Upper lobe of right lung (tissue), 1 donor: Measurements from ENCODE around the gene OBP2A. TPM values are rescaled to one million over a fixed set of nuclear protein-coding genes. Genes with fewer than 3 reads are reported as not detected.
"Not testable (repeated sequence)": the region's sequence is repeated elsewhere in the genome, so short reads cannot be mapped to it uniquely, and the experiment has no call there.

Experiments used
- ATAC-seq: fragments of 200-7000 bp; cut with Tn5 transposase; one replicate; pipeline ENCODE4 v1.9.1; 2020; ENCODE audit warnings: mild to moderate bottlenecking, moderate library complexity
- DNase-seq: peaks from one replicate; pipeline ENCODE4 v3.0.0-alpha.2; 2020
- H3K27ac ChIP-seq: fragments of 200-600 bp; one replicate; pipeline ENCODE4 v1.8.0; 2022
- H3K27me3 ChIP-seq: fragments of 200-600 bp; one replicate; pipeline ENCODE4 v1.8.0; 2022; ENCODE audit warnings: mild to moderate bottlenecking
- H3K36me3 ChIP-seq: fragments of 200-600 bp; one replicate; pipeline ENCODE4 v1.8.0; 2022
- H3K4me1 ChIP-seq: fragments of 200-600 bp; one replicate; pipeline ENCODE4 v1.8.0; 2022
- H3K4me3 ChIP-seq: fragments of 200-600 bp; one replicate; pipeline ENCODE4 v1.8.0; 2022; ENCODE audit warnings: mild to moderate bottlenecking
- H3K9me3 ChIP-seq: fragments of 200-600 bp; one replicate; pipeline ENCODE4 v1.8.0; 2022
- intact Hi-C: fragments of 100-400 bp; cut with DNase I; formaldehyde crosslinking; loops from one replicate; pipeline ENCODE4 v1.11.0; 2022
- total RNA-seq: library from RNA; stranded (reverse); fragmentation: NEBNext Ultra II Directional; extraction: Animal tissue kit (Norgen Biotek cat#: 25700); gene quantifications from one replicate; pipeline ENCODE4 v1.2.1, GENCODE V29; 2021
- TF ChIP-seq, protein P1 (sequence below): fragments of 200-600 bp; IDR thresholded peaks from one replicate; pipeline ENCODE4 v1.8.0; 2022; ENCODE audit warnings: antibody characterized with exemption
- donor health status: DM: no; HTN: yes; CAD: no; lungs with severe emphysema.

OBP2A gene
- total RNA-seq, 1 donor from 2014 or later = not detected

DNA sequence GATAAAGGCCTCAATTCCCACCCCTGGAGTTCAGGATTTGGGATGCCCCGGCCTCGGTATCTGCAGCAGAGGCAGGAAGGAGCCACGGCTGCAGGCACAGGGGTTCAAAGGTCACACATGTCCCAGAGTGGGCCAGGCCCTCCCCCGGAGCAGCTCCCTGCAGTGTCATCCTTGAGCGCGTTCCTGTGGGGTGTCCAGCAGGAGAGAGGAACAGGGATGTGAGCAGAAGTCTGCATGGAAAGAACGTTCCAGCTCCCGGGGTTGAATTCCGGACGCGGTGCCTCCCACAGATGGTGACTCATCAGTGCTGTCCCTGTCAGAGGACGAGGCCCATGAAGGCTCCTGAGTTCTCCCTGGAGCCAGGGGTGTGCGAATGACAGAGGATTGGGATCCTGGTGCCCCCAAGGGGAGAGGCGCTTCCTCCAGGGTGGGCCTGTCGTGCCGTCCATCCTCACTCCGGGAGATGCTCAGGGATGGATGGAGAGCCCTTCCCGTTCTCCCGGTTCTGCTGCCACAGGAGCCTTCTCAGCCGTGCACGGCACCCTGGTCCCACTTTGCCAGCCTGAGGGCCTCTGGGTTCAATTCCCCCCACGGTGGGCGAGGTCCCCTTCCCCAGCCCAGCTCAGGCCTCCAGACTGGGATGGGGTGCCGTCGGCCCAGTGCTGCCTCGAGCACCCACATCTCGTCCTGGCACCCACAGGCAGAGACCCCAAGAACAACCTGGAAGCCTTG, 21.6 kb upstream of the OBP2A start:
- ATAC-seq (no peak), DNase-seq (peak; percentile 57)
- Histone ChIP-seq H3K36me3 (no peaks in the 10 kb centered on the region), H3K4me1 (no peaks in the 10 kb centered on the region), H3K27me3 (peaks cover 8% of the 10 kb centered on the region), H3K9me3 (no peaks in the 10 kb centered on the region), H3K4me3 (no peak overlapping the region), H3K27ac (no peak overlapping the region)
- TF ChIP-seq, protein P1, sequence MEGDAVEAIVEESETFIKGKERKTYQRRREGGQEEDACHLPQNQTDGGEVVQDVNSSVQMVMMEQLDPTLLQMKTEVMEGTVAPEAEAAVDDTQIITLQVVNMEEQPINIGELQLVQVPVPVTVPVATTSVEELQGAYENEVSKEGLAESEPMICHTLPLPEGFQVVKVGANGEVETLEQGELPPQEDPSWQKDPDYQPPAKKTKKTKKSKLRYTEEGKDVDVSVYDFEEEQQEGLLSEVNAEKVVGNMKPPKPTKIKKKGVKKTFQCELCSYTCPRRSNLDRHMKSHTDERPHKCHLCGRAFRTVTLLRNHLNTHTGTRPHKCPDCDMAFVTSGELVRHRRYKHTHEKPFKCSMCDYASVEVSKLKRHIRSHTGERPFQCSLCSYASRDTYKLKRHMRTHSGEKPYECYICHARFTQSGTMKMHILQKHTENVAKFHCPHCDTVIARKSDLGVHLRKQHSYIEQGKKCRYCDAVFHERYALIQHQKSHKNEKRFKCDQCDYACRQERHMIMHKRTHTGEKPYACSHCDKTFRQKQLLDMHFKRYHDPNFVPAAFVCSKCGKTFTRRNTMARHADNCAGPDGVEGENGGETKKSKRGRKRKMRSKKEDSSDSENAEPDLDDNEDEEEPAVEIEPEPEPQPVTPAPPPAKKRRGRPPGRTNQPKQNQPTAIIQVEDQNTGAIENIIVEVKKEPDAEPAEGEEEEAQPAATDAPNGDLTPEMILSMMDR = no peak
- intact Hi-C loops = no loop called here

- intact Hi-C loops = no loop called here
Measured at GRCh38 chr9:135525241-135526088, 20.5 kb upstream of the OBP2A start.

GRCh38 chr9:135526089-135526729, 19.7 kb upstream of the OBP2A start:
- ATAC-seq (no peak), DNase-seq (peak; percentile 40)
- Histone ChIP-seq H3K4me1 (no peaks in the 10 kb centered on the region), H3K36me3 (no peaks in the 10 kb centered on the region), H3K27me3 (peaks cover 8% of the 10 kb centered on the region), H3K9me3 (no peaks in the 10 kb centered on the region), H3K27ac (no peak overlapping the region), H3K4me3 (no peak overlapping the region)
- intact Hi-C loops = no loop called here
- TF ChIP-seq, protein P1 = no peak

More at GRCh38 chr9:135525241-135526088, 20.5 kb upstream of the OBP2A start:
- H3K36me3 ChIP-seq = no peaks in the 10 kb centered on the region
- H3K9me3 ChIP-seq = no peaks in the 10 kb centered on the region
- no peaks in the 10 kb centered on the region for H3K4me1 ChIP-seq
- TF ChIP-seq, protein P1 = no peak
- H3K27ac ChIP-seq = no peak overlapping the region
- no peak overlapping the region for H3K4me3 ChIP-seq
- H3K27me3 ChIP-seq = peaks cover 8% of the 10 kb centered on the region
- peak; percentile 51 for DNase-seq
- no peak for ATAC-seq

GRCh38 chr9:135526730-135527571, 19.0 kb upstream of the OBP2A start:
- TF ChIP-seq, protein P1 = no peak
- no peaks in the 10 kb centered on the region for H3K36me3 ChIP-seq
- ATAC-seq (peak; percentile 7), DNase-seq (peak; percentile 60)
- H3K9me3 ChIP-seq = no peaks in the 10 kb centered on the region
- H3K4me3 ChIP-seq = no peak overlapping the region
- no peak overlapping the region for H3K27ac ChIP-seq
- no peaks in the 10 kb centered on the region for H3K4me1 ChIP-seq
- intact Hi-C loops = no loop called here
- H3K27me3 ChIP-seq = peaks cover 8% of the 10 kb centered on the region

DNA sequence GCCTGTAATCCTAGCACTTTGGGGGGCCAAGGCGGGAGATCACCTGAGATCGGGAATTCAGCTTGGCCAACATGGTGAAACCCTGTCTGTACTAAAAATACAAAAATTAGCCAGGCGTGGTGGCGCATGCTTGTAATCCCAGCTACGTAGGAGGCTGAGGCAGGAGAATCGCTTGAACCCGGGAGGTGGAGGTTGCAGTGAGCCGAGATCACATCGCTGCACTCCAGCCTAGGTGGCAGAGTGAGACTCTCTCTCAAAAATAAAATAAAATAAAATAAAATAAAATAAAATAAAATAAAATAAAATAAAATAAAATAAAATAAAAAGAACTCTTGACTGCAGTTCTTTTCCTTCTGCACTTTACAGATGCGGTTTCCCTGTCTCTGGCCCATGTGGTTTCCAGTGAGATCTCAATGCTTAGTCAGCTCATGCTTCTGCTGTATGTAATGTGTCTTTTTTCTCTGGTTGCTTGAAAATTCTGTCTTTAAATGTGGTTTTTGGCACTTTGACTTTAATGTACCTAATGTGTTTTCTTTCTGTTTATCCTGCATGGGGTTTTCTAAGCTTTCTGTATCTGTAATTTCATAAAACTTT, 17.0 kb upstream of the OBP2A start:
- H3K4me1 ChIP-seq, H3K36me3 ChIP-seq, intact Hi-C loops, H3K4me3 ChIP-seq, ATAC-seq, H3K27ac ChIP-seq, DNase-seq, H3K9me3 ChIP-seq: not testable (repeated sequence)
- H3K27me3 ChIP-seq = peaks cover 18% of the 10 kb centered on the region
